ENCODE measurements around the gene ZNF668. TPM values are rescaled to one million over a fixed set of nuclear protein-coding genes. Genes with fewer than 3 reads are reported as not detected.
A peak's percentile ranks its signal among the peaks of the same experiment; 100 is the strongest.

Gene ZNF668
- 1 to 10 TPM; 5.8 to 6.6 TPM for polyA plus RNA-seq

DNA sequence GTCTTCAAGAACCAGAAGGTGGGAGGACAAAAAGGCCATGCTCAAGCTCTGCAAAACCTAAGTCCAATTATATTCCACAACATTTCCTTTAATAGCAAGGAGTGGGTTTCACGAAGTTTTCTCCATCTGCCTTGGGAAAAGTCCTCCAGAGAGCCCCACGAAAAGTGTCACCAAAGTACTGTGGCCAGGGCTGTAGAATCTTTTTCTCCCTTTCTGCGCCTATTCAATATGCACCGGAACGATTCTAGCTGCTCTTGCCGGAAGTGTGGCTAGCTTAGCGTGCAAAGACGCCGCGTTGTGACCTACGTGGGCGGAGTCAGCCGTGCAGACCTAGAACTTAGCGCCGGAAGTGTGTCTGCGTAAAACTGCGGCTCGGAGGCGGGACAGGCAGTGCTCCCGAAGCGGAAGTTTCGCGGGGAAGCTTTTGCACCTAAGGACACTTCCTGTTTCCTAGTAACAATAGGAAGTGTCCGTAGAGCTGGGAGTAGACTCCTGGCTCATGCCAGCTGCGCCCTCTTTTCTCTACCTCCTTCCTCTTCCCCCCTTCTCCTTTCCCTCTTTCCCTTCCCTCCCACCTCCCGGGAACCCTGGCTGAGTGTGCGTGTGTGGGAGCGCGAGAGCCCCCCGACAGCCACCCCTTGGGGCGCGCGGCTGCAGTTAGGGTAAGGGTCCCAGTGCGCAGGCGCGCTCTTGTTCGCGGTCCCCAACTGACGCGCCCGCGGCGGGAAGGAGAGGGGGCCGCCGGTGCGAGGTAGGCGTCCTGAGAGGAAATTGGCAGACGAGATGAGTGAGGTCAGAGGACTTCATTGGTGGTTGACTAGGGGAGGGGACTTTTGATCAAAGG is at the start of gene ZNF668, which contains the start of gene ZNF646:
ZNF668 (minus strand) TSS at position 271 of the 844 bp plus-strand sequence. CDS start 9,781 bp downstream, outside the sequence.
ZNF646 (plus strand) TSS at position 453 of the 844 bp plus-strand sequence. CDS start 1,903 bp downstream, outside the sequence.
- peaks cover 0 to 5% of the 10 kb centered on the region in 2 donors for H3K4me1 ChIP-seq (ENCODE audit: control insufficient read depth in 2 of 2, insufficient read depth in 2 of 2, low read length in 1 of 2)
- no peaks in the 10 kb centered on the region for H3K27me3 ChIP-seq (ENCODE audit: control insufficient read depth in 1 of 2, insufficient read depth in 2 of 2, low read length in 2 of 2)
- peak within 1 kb of the TSS; percentile 88 to 96 for H3K4me3 ChIP-seq (ENCODE audit: low read depth in 1 of 2, low read length in 2 of 2)
- H3K36me3 ChIP-seq (ENCODE audit: control insufficient read depth in 2 of 2, insufficient read depth in 2 of 2, low read length in 1 of 2) = peaks cover 15 to 28% of the 10 kb centered on the region in 2 donors
- WGBS, 2 donors = 0% methylated on average over 48 of the region's 48 CpGs
- no peaks in the 10 kb centered on the region for H3K9me3 ChIP-seq (ENCODE audit: control insufficient read depth in 2 of 2, insufficient read depth in 1 of 2, low read depth in 1 of 2, low read length in 1 of 2)
- H3K27ac ChIP-seq (ENCODE audit: low read depth in 2 of 2, low read length in 1 of 2) = peak within 1 kb of the TSS; percentile 95 to 96

DNA sequence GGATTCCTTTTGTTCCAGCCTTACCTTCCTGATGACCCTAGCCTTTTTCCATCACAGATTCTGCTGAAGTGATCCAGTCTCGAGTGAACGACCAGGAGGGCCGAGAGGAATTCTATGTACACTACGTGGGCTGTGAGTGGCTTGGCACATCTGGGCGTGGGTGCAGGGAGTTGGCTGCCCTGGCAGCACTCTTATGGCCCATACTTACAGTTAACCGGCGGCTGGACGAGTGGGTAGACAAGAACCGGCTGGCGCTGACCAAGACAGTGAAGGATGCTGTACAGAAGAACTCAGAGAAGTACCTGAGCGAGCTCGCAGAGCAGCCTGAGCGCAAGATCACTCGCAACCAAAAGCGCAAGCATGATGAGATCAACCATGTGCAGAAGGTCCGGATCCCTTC is 46.1 kb upstream of the ZNF668 start:
- H3K36me3 ChIP-seq (ENCODE audit: control insufficient read depth in 2 of 2, insufficient read depth in 2 of 2, low read length in 1 of 2) = peaks cover 8 to 12% of the 10 kb centered on the region in 2 donors
- H3K27me3 ChIP-seq (ENCODE audit: control insufficient read depth in 1 of 2, insufficient read depth in 2 of 2, low read length in 2 of 2) = no peaks in the 10 kb centered on the region
- H3K27ac ChIP-seq (ENCODE audit: low read depth in 2 of 2, low read length in 1 of 2) = no peak overlapping the region
- 93 to 95% methylated on average over 16 of the region's 16 CpGs for WGBS, 2 donors
- no peaks in the 10 kb centered on the region for H3K9me3 ChIP-seq (ENCODE audit: control insufficient read depth in 2 of 2, insufficient read depth in 1 of 2, low read depth in 1 of 2, low read length in 1 of 2)
- H3K4me1 ChIP-seq (ENCODE audit: control insufficient read depth in 2 of 2, insufficient read depth in 2 of 2, low read length in 1 of 2) = peaks cover 0 to 2% of the 10 kb centered on the region in 2 donors
- H3K4me3 ChIP-seq (ENCODE audit: low read depth in 1 of 2, low read length in 2 of 2) = no peak overlapping the region

DNA sequence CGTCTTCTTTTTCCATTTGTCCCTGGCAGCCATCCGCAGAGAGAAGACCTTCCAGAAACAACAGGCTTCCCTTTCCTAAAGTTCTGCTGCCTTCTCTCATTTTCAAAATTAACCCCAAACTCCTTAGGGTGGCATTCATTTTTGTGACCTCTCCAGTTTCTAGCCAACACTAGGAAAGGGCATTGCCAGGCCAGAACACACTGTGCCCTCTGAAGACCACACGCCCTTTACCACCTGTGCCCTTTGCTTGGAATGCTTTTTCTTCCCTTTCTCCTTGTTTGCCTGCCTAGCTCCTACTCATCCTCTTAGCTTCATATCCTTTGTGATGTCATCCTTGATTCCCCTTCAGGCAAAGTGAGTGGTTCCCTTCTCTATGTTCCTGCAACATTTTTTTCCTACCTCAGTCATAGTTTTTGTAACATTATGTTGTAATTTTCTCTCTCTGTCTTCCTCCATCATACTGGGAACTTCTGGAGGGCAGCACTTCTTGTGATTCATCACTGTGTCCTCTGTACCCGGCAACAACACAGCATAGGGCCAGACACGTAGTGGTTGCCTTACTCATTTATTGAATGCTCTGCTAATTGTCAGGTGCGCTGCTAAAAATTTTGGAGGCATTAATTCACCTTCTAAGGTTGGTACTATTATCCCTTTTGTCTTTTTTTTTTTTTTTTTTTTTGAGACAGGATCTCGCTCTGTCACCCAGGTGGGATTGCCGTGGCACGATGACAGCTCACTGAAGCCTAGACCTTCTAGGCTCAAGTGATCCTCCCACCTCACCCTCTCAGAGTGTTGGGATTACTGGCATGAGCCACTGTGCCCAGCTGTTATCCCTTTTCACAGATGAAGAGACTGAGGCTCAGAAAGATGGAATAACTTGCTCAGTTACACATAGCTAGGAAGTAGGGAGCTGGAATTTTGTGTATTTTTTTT is 44.4 kb upstream of the ZNF668 start:
- peak overlapping the region; percentile 92 to 96 for H3K27ac ChIP-seq (ENCODE audit: low read depth in 2 of 2, low read length in 1 of 2)
- no peaks in the 10 kb centered on the region for H3K9me3 ChIP-seq (ENCODE audit: control insufficient read depth in 2 of 2, insufficient read depth in 1 of 2, low read depth in 1 of 2, low read length in 1 of 2)
- WGBS, 2 donors = 47 to 50% methylated on average over 9 of the region's 9 CpGs
- H3K4me1 ChIP-seq (ENCODE audit: control insufficient read depth in 2 of 2, insufficient read depth in 2 of 2, low read length in 1 of 2) = peaks cover 0 to 2% of the 10 kb centered on the region in 2 donors
- no peaks in the 10 kb centered on the region for H3K27me3 ChIP-seq (ENCODE audit: control insufficient read depth in 1 of 2, insufficient read depth in 2 of 2, low read length in 2 of 2)
- H3K4me3 ChIP-seq (ENCODE audit: low read depth in 1 of 2, low read length in 2 of 2) = peak overlapping the region; percentile 52 to 58
- peaks cover 8 to 12% of the 10 kb centered on the region in 2 donors for H3K36me3 ChIP-seq (ENCODE audit: control insufficient read depth in 2 of 2, insufficient read depth in 2 of 2, low read length in 1 of 2)

DNA sequence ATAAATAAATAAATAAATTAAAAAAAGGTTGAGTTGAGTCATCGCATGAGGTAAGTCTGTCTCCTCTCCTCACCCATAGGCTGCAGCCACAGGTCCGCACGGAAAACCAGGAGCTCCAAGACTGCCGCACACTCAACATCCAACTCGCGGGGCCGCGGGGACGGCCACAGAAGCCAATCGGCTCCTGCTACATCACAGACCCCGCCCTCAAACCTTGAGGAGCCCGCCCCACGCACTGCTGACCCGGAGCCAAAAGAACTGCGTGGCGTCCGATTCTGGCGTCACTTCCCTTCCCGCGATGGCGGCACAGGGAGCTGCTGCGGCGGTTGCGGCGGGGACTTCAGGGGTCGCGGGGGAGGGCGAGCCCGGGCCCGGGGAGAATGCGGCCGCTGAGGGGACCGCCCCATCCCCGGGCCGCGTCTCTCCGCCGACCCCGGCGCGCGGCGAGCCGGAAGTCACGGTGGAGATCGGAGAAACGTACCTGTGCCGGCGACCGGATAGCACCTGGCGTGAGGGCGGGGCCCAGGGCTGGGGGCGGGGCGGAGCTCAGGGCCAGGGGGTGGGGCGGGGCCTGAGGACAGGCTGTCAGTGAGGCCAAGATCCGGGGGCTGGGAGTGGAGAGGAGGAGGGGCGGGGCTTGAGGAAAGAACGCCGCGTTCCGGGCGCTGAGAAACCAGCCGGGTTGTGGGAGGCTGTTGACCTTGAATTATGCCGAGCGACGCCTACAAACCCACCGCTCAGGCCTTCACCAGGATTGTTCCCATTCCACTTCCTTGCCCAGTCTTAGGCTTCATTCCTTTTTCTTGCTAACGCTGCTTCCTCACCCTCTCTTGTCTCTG is 43.6 kb upstream of the ZNF668 start, which contains the start of gene KAT8:
KAT8 (plus strand) TSS at position 281 of the 839 bp plus-strand sequence; CDS start at position 299, 18 bp downstream.
- Histone ChIP-seq H3K27ac (ENCODE audit: low read depth in 2 of 2, low read length in 1 of 2) (peak within 1 kb of the TSS; percentile 92 to 96), H3K4me1 (ENCODE audit: control insufficient read depth in 2 of 2, insufficient read depth in 2 of 2, low read length in 1 of 2) (peaks cover 0 to 4% of the 10 kb centered on the region in 2 donors), H3K27me3 (ENCODE audit: control insufficient read depth in 1 of 2, insufficient read depth in 2 of 2, low read length in 2 of 2) (no peaks in the 10 kb centered on the region), H3K36me3 (ENCODE audit: control insufficient read depth in 2 of 2, insufficient read depth in 2 of 2, low read length in 1 of 2) (peaks cover 8 to 12% of the 10 kb centered on the region in 2 donors), H3K4me3 (ENCODE audit: low read depth in 1 of 2, low read length in 2 of 2) (peak within 1 kb of the TSS; percentile 58 to 82), H3K9me3 (ENCODE audit: control insufficient read depth in 2 of 2, insufficient read depth in 1 of 2, low read depth in 1 of 2, low read length in 1 of 2) (no peaks in the 10 kb centered on the region)
- 0 to 1% methylated on average over 64 to 68 of the region's 68 CpGs for WGBS, 2 donors

DNA sequence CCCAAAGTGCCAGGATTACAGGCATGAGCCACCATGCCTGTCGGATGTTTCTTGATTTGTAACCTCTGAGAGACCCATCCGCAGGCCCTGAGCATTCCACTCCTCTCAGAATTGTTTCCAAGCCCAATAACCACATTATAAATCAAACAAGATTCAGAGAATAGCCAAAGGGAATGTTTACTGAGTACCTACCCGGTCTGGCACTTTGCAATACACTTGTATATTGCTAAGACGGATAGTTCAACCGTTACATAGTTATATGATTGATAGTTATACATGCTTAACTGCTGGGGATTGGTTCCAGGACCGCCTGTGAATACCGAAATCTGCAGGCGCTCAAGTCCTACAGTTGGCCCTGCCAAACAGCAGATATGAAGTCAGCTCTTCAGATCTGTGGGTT is 40.4 kb upstream of the ZNF668 start:
- WGBS, 2 donors = 48 to 56% methylated on average over 8 of the region's 8 CpGs
- peak overlapping the region; percentile 47 to 56 for H3K27ac ChIP-seq (ENCODE audit: low read depth in 2 of 2, low read length in 1 of 2)
- no peak overlapping the region for H3K4me3 ChIP-seq (ENCODE audit: low read depth in 1 of 2, low read length in 2 of 2)
- H3K36me3 ChIP-seq (ENCODE audit: control insufficient read depth in 2 of 2, insufficient read depth in 2 of 2, low read length in 1 of 2) = peaks cover 12 to 24% of the 10 kb centered on the region in 2 donors
- H3K9me3 ChIP-seq (ENCODE audit: control insufficient read depth in 2 of 2, insufficient read depth in 1 of 2, low read depth in 1 of 2, low read length in 1 of 2) = no peaks in the 10 kb centered on the region
- no peaks in the 10 kb centered on the region for H3K27me3 ChIP-seq (ENCODE audit: control insufficient read depth in 1 of 2, insufficient read depth in 2 of 2, low read length in 2 of 2)
- H3K4me1 ChIP-seq (ENCODE audit: control insufficient read depth in 2 of 2, insufficient read depth in 2 of 2, low read length in 1 of 2) = peaks cover 0 to 20% of the 10 kb centered on the region in 2 donors

DNA sequence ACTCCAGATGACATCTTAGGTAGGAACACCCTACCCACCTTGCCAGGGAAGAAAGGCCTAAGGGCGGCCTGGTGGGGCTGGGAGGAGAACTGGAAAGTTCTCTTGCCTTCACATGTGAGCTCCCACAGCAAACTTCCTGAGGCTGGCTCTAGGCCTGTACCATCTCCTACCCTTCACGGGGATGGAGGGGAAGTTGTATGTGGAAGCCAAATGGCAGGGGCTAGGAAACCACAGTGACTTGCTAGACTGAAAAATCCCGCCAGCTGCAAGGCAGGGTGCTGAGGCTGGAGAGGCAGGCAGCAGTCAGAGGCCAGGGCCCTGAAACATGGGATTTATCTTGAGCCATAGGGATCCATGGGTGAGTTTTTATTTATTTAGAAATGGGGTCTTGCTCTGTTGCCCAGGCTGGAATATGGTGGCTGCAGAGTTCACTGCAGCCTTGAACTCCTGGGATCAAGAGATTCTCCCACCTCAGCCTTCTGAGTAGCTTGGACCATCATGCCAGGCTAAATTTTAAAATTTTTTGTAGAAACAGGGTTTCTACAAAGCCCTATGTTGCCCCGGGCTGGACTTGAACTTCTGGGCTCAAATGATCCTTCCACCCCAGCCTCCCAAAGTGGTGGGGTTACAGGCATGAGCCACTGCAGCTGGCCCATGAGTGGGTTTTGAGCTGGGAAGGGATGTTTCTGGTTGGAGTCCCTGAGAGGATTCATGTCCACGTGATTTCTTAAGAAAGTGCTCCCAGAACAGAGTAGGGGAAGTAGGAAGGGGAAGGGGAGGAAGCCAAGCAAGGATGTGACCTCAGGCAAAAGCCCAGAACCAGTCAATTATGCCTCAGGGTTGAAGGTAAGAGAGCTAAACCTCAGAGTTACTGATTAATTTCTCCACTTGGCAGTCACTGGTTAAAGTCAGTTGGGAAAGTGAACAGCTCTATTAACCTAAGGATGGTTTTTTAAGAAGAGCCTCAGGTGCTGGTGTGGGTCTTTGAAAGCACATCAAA is 39.4 kb upstream of the ZNF668 start:
- H3K9me3 ChIP-seq (ENCODE audit: control insufficient read depth in 2 of 2, insufficient read depth in 1 of 2, low read depth in 1 of 2, low read length in 1 of 2) = no peaks in the 10 kb centered on the region
- H3K36me3 ChIP-seq (ENCODE audit: control insufficient read depth in 2 of 2, insufficient read depth in 2 of 2, low read length in 1 of 2) = peaks cover 12 to 26% of the 10 kb centered on the region in 2 donors
- 52 to 60% methylated on average over 5 of the region's 5 CpGs for WGBS, 2 donors
- peaks cover 3 to 27% of the 10 kb centered on the region in 2 donors for H3K4me1 ChIP-seq (ENCODE audit: control insufficient read depth in 2 of 2, insufficient read depth in 2 of 2, low read length in 1 of 2)
- no peak overlapping the region for H3K4me3 ChIP-seq (ENCODE audit: low read depth in 1 of 2, low read length in 2 of 2)
- no peaks in the 10 kb centered on the region for H3K27me3 ChIP-seq (ENCODE audit: control insufficient read depth in 1 of 2, insufficient read depth in 2 of 2, low read length in 2 of 2)
- H3K27ac ChIP-seq (ENCODE audit: low read depth in 2 of 2, low read length in 1 of 2) = peak overlapping the region; percentile 71 to 87

DNA sequence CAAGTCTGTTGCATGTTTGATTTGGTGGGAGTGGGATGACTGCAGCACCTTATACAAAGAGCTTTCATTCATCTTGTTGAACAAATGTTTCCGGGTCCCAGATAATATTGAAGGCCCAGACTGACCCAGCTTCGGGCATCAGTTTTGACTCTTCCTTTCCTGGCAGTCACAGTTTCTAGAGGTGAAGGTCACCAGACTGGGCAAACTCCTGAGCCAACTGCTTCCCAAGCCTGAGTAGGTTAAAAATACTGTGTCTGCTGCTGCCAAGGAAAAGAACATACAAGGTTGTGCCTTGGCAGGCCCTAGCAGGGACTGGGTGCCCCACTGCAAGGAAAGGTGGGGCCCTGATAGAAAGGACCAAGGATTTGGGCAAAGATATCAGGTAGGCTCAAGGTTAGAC is 38.7 kb upstream of the ZNF668 start:
- Histone ChIP-seq H3K4me1 (ENCODE audit: control insufficient read depth in 2 of 2, insufficient read depth in 2 of 2, low read length in 1 of 2) (peaks cover 3 to 27% of the 10 kb centered on the region in 2 donors), H3K9me3 (ENCODE audit: control insufficient read depth in 2 of 2, insufficient read depth in 1 of 2, low read depth in 1 of 2, low read length in 1 of 2) (no peaks in the 10 kb centered on the region), H3K4me3 (ENCODE audit: low read depth in 1 of 2, low read length in 2 of 2) (no peak overlapping the region), H3K27me3 (ENCODE audit: control insufficient read depth in 1 of 2, insufficient read depth in 2 of 2, low read length in 2 of 2) (no peaks in the 10 kb centered on the region), H3K36me3 (ENCODE audit: control insufficient read depth in 2 of 2, insufficient read depth in 2 of 2, low read length in 1 of 2) (peaks cover 12 to 26% of the 10 kb centered on the region in 2 donors), H3K27ac (ENCODE audit: low read depth in 2 of 2, low read length in 1 of 2) (peak overlapping the region; percentile 71 to 87)
- 40 to 44% methylated on average over 2 of the region's 2 CpGs for WGBS, 2 donors

DNA sequence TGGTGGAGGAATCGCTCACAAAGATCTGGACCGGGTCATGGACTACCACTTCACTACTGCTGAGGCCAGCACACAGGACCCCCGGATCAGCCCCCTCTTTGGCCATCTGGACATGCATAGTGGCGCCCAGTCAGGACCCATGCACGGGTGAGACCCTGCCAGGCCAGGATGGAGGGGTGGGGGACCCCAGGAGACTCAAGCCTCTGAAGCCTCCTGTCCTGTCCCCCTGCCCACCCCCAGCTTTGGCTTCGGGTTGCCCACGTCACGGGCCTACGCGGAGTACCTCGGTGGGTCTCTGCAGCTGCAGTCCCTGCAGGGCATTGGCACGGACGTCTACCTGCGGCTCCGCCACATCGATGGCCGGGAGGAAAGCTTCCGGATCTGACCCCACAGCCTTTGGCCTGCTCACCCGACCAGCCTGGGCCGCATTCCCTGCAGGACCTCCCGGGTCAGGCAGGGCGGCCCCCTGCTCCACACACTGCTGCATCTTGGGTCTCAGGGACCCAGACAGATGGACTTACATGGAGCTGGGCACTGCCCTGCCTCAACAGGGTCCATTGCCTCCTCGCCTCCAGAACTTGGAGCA is 37.9 kb upstream of the ZNF668 start:
- H3K27me3 ChIP-seq (ENCODE audit: control insufficient read depth in 1 of 2, insufficient read depth in 2 of 2, low read length in 2 of 2) = no peaks in the 10 kb centered on the region
- no peaks in the 10 kb centered on the region for H3K9me3 ChIP-seq (ENCODE audit: control insufficient read depth in 2 of 2, insufficient read depth in 1 of 2, low read depth in 1 of 2, low read length in 1 of 2)
- 66 to 79% methylated on average over 23 of the region's 23 CpGs for WGBS, 2 donors
- peaks cover 3 to 27% of the 10 kb centered on the region in 2 donors for H3K4me1 ChIP-seq (ENCODE audit: control insufficient read depth in 2 of 2, insufficient read depth in 2 of 2, low read length in 1 of 2)
- H3K4me3 ChIP-seq (ENCODE audit: low read depth in 1 of 2, low read length in 2 of 2) = no peak overlapping the region
- peak overlapping the region; percentile 71 to 87 for H3K27ac ChIP-seq (ENCODE audit: low read depth in 2 of 2, low read length in 1 of 2)
- H3K36me3 ChIP-seq (ENCODE audit: control insufficient read depth in 2 of 2, insufficient read depth in 2 of 2, low read length in 1 of 2) = peaks cover 12 to 26% of the 10 kb centered on the region in 2 donors
